Body of pancreas (tissue), 4 donors: Measurements from ENCODE around the gene CMTM5. TPM values are rescaled to one million over a fixed set of nuclear protein-coding genes. Genes with fewer than 3 reads are reported as not detected.
A peak's percentile ranks its signal among the peaks of the same experiment; 100 is the strongest.

Experiments
- ATAC-seq: fragments of 150-250 bp; one replicate; pipeline ENCODE4 v1.9.1; 2016
- DNase-seq, 4 donors: peaks; one replicate each; pipeline ENCODE4 v3.0.0-alpha.2; 2019
- H3K27ac ChIP-seq, 4 donors: fragments of 200-600 bp; sonication (generic); 1 replicate in 3 of 4; 2 replicates in 1 of 4; pipeline versions ENCODE4 v1.5.1 to v1.6.1; 2016 to 2019; ENCODE audit warnings: mild to moderate bottlenecking in 1 of 4, mixed read lengths in 1 of 4, moderate library complexity in 1 of 4
- H3K27me3 ChIP-seq, 2 donors: fragments of 200-600 bp; sonication (generic); one replicate each; pipeline ENCODE4 v1.6.0; 2016; ENCODE audit warnings: mild to moderate bottlenecking in 1 of 2
- H3K36me3 ChIP-seq, 2 donors: fragments of 200-600 bp; sonication (generic); replicated peaks in 1 of 2; 2 replicates each; pipeline ENCODE4 v1.5.1; 2016; ENCODE audit warnings: low read depth in 2 of 2; ENCODE audit not compliant: insufficient read depth in 1 of 2
- H3K4me1 ChIP-seq: fragments of 200-600 bp; sonication (generic); one replicate; pipeline ENCODE4 v1.6.0; 2016
- H3K4me3 ChIP-seq, 2 donors: fragments of 200-600 bp; sonication (generic); 1 replicate in 1 of 2; 2 replicates in 1 of 2; pipeline ENCODE4 v1.5.1; 2016 to 2019
- H3K9me3 ChIP-seq, 3 donors: fragments of 200-600 bp; sonication (generic); 1 replicate in 2 of 3; 2 replicates in 1 of 3; pipeline ENCODE4 v1.5.1; 2016
- CTCF ChIP-seq, 7 experiments: fragments of 450-650 bp in 4 of 7; fragments of 200-600 bp in 3 of 7; sonication (generic) in 3 of 7; IDR thresholded peaks; one replicate each; pipeline ENCODE4 v1.5.1; 2016 to 2019; ENCODE audit warnings: antibody characterized with exemption in 7 of 7
- POLR2A ChIP-seq, 3 donors: fragments of 450-650 bp; IDR thresholded peaks; one replicate each; pipeline ENCODE4 v1.6.1; 2016; ENCODE audit warnings: antibody characterized with exemption in 3 of 3, mild to moderate bottlenecking in 2 of 3
- WGBS, 2 donors: methylation state at CpG; one replicate each; pipeline ENCODE4 v1.1.5; 2017; 5-methylcytosine and 5-hydroxymethylcytosine counted together
- intact Hi-C: fragments of 100-400 bp; cut with DNase I; formaldehyde crosslinking; loops from one replicate; pipeline ENCODE4 v1.15.1; 2023
- total RNA-seq, 2 donors: library from RNA; depleted of rRNA; stranded (reverse); fragments of >200 nt; gene quantifications; one replicate each; pipeline ENCODE4 v1.1.0, GENCODE V29; 2016

Gene CMTM5
- not detected for total RNA-seq

GRCh38 chr14:23376482-23377197 lies at the start of gene CMTM5:
Gene CMTM5 (plus strand): TSS chr14:23377046. CDS start chr14:23377252, 206 bp downstream.
- TF ChIP-seq POLR2A (IDR thresholded peaks at IDR 0.05) (no peak), CTCF (IDR thresholded peaks at IDR 0.05) (no peak)
- 59 to 65% methylated on average over 13 of the region's 13 CpGs for WGBS, 2 donors
- Histone ChIP-seq H3K4me1 (peaks cover 6% of the 10 kb centered on the region), H3K27me3 (no peaks in the 10 kb centered on the region), H3K36me3 (no peaks in the 10 kb centered on the region), H3K4me3 (no peak within 1 kb of the TSS), H3K27ac (no peak within 1 kb of the TSS), H3K9me3 (no peaks in the 10 kb centered on the region)
- DNase-seq (no peak), ATAC-seq (no peak)
- intact Hi-C loops: loop anchor here (10.0 kb wide), 1 partner anchor 112 kb away; no protein-coding TSS in a partner anchor

- intact Hi-C loops: loop anchor here (10.0 kb wide), 1 partner anchor 237 kb away; the partner anchor contains the start of gene AP1G2
- Histone ChIP-seq H3K4me3 (no peak overlapping the region), H3K27me3 (no peaks in the 10 kb centered on the region), H3K27ac (no peak overlapping the region), H3K4me1 (peaks cover 12% of the 10 kb centered on the region), H3K9me3 (no peaks in the 10 kb centered on the region), H3K36me3 (peaks cover 8 to 16% of the 10 kb centered on the region in 2 donors)
- whole genome bisulfite sequencing, 2 donors: 33 to 35% methylated on average over 4 of the region's 4 CpGs
- peak; percentile 88 for ATAC-seq
- TF ChIP-seq POLR2A (IDR thresholded peaks at IDR 0.05): no peak
- TF ChIP-seq CTCF (IDR thresholded peaks at IDR 0.05): peak; percentile 74 to 91 (median 88)
- DNase-seq: peak; percentile 78 to 84 (median 82)
Observed at GRCh38 chr14:23327947-23328744, 48.7 kb upstream of the CMTM5 start.

- 77 to 81% methylated on average over 5 of the region's 5 CpGs for WGBS, 2 donors
- H3K9me3 ChIP-seq: no peaks in the 10 kb centered on the region
- ATAC-seq: no peak
Observed at GRCh38 chr14:23335623-23336022, 41.2 kb upstream of the CMTM5 start.

GRCh38 chr14:23339506-23340268 lies 37.2 kb upstream of the CMTM5 start:
- no peak for ATAC-seq
- no peak overlapping the region for H3K4me3 ChIP-seq
- H3K4me1 ChIP-seq: no peaks in the 10 kb centered on the region
- intact Hi-C loops: no loop called here
- no peaks in the 10 kb centered on the region for H3K9me3 ChIP-seq
- no peaks in the 10 kb centered on the region for H3K27me3 ChIP-seq
- no peaks in the 10 kb centered on the region for H3K36me3 ChIP-seq
- no peak overlapping the region for H3K27ac ChIP-seq
- 59 to 78% methylated on average over 1 of the region's 1 CpG for WGBS, 2 donors
- DNase-seq: no peak
- TF ChIP-seq CTCF (IDR thresholded peaks at IDR 0.05): no peak
- TF ChIP-seq POLR2A (IDR thresholded peaks at IDR 0.05): no peak

More at GRCh38 chr14:23335623-23336022, 41.2 kb upstream of the CMTM5 start:
- DNase-seq: no peak
- Histone ChIP-seq H3K27ac (no peak overlapping the region), H3K4me3 (no peak overlapping the region), H3K27me3 (no peaks in the 10 kb centered on the region), H3K36me3 (no peaks in the 10 kb centered on the region), H3K4me1 (no peaks in the 10 kb centered on the region)
- intact Hi-C loops: no loop called here
- no peak for TF ChIP-seq CTCF (IDR thresholded peaks at IDR 0.05)
- TF ChIP-seq POLR2A (IDR thresholded peaks at IDR 0.05): no peak
